GM12891 (cell line): ENCODE data around the gene NDST1.

ENCODE experiments used
- PAX5 ChIP-seq: IDR thresholded peaks from 2 replicates; pipeline ENCODE4 v1.6.1; 2011; ENCODE audit warnings: low read length, moderate library complexity, mild to moderate bottlenecking; ENCODE audit not compliant: insufficient read depth, severe bottlenecking
- POLR2A ChIP-seq: IDR thresholded peaks from 2 replicates; pipeline ENCODE4 v1.6.1; 2011; ENCODE audit warnings: low read depth, low read length, control low read depth
- POLR2AphosphoS5 ChIP-seq: IDR thresholded peaks from 2 replicates; pipeline ENCODE4 v1.6.1; 2011; ENCODE audit warnings: low read depth, low read length, control low read depth
- TAF1 ChIP-seq: IDR thresholded peaks from 2 replicates; pipeline ENCODE4 v1.6.1; 2011; ENCODE audit warnings: low read depth, low read length, control low read depth

- TF ChIP-seq POLR2A (no peak), POLR2AphosphoS5 (no peak), PAX5 (no peak), TAF1 (no peak)
Observed at GRCh38 chr5:150539206-150539605, 31.3 kb downstream of the NDST1 start.
